Measurements from ENCODE around the gene MXRA8. TPM values are rescaled to one million over a fixed set of nuclear protein-coding genes. Genes with fewer than 3 reads are reported as not detected.
"Not testable (repeated sequence)": the region's sequence is repeated elsewhere in the genome, so short reads cannot be mapped to it uniquely, and the experiment has no call there.

Gene MXRA8
- total RNA-seq, 2 donors from 2014 or later, result 8.5 to 20.7 TPM

GRCh38 chr1:1394116-1394515 is 35.8 kb upstream of the MXRA8 start:
- intact Hi-C loops (cut with DNase I, micrococcal nuclease), result no loop called here
- DNase-seq (no peak), ATAC-seq (no peak)

GRCh38 chr1:1393428-1393827 is 35.1 kb upstream of the MXRA8 start:
- DNase-seq, result no peak
- intact Hi-C loops (cut with DNase I, micrococcal nuclease), result no loop called here
- ATAC-seq, result no peak

GRCh38 chr1:1393014-1393413 is 34.7 kb upstream of the MXRA8 start:
- intact Hi-C loops (cut with DNase I, micrococcal nuclease), result no loop called here
- ATAC-seq (no peak), DNase-seq (no peak)

GRCh38 chr1:1391225-1391624 is 32.9 kb upstream of the MXRA8 start:
- intact Hi-C loops (cut with DNase I, micrococcal nuclease), result no loop called here
- DNase-seq (no peak), ATAC-seq (no peak)

- intact Hi-C loops (cut with DNase I, micrococcal nuclease), result no loop called here
- no peak for ATAC-seq
- no peak for DNase-seq
Measured at GRCh38 chr1:1390675-1391074, 32.3 kb upstream of the MXRA8 start.

- DNase-seq (no peak), ATAC-seq (no peak)
- intact Hi-C loops (cut with DNase I, micrococcal nuclease), result no loop called here
Measured at GRCh38 chr1:1388078-1388472, 29.7 kb upstream of the MXRA8 start.

GRCh38 chr1:1387098-1388077 is 29.0 kb upstream of the MXRA8 start:
- ATAC-seq, result peak; percentile 13
- intact Hi-C loops (cut with DNase I, micrococcal nuclease), result no loop called here

GRCh38 chr1:1385931-1386330 is 27.6 kb upstream of the MXRA8 start:
- DNase-seq, result no peak
- intact Hi-C loops (cut with DNase I, micrococcal nuclease), result no loop called here
- no peak for ATAC-seq

More at GRCh38 chr1:1387098-1388077, 29.0 kb upstream of the MXRA8 start:
- no peak for DNase-seq

GRCh38 chr1:1385339-1385738 is 27.0 kb upstream of the MXRA8 start:
- ATAC-seq; intact Hi-C loops (cut with DNase I, micrococcal nuclease); DNase-seq: not testable (repeated sequence)

- intact Hi-C loops (cut with DNase I, micrococcal nuclease), result no loop called here
- DNase-seq, result no peak
- no peak for ATAC-seq
Measured at GRCh38 chr1:1381294-1381693, 22.9 kb upstream of the MXRA8 start.

- intact Hi-C loops (cut with DNase I, micrococcal nuclease), result no loop called here
- no peak for DNase-seq
- ATAC-seq, result no peak
Measured at GRCh38 chr1:1380860-1381259, 22.5 kb upstream of the MXRA8 start.

GRCh38 chr1:1377540-1378205 is 19.3 kb upstream of the MXRA8 start:
- no peak for ATAC-seq
- intact Hi-C loops (cut with DNase I, micrococcal nuclease), result no loop called here
- no peak for DNase-seq

GRCh38 chr1:1376551-1377226 is 18.3 kb upstream of the MXRA8 start:
- ATAC-seq (no peak), DNase-seq (no peak)
- intact Hi-C loops (cut with DNase I, micrococcal nuclease), result no loop called here

- intact Hi-C loops (cut with DNase I, micrococcal nuclease), result no loop called here
- peak; percentile 90 for ATAC-seq
- peak; percentile 97 to 99 for DNase-seq
Measured at GRCh38 chr1:1374929-1375662, 16.7 kb upstream of the MXRA8 start, which contains the start of gene AURKAIP1. TSS of gene AURKAIP1 (minus strand) at chr1:1375207. CDS start at chr1:1374756, 451 bp downstream.

GRCh38 chr1:1374589-1374928 is 16.2 kb upstream of the MXRA8 start:
- intact Hi-C loops (cut with DNase I, micrococcal nuclease), result no loop called here
- DNase-seq (peak in 1 of 2 donors; percentile 54), ATAC-seq (peak; percentile 15)

- ATAC-seq (no peak), DNase-seq (peak in 1 of 2 donors; percentile 25)
- intact Hi-C loops (cut with DNase I, micrococcal nuclease), result no loop called here
Measured at GRCh38 chr1:1373815-1374588, 15.6 kb upstream of the MXRA8 start.

GRCh38 chr1:1373051-1373814 is 14.9 kb upstream of the MXRA8 start:
- intact Hi-C loops (cut with DNase I, micrococcal nuclease), result no loop called here
- DNase-seq, result no peak
- ATAC-seq, result no peak
